ENCODE measurements around the gene RAB7A.

DNA sequence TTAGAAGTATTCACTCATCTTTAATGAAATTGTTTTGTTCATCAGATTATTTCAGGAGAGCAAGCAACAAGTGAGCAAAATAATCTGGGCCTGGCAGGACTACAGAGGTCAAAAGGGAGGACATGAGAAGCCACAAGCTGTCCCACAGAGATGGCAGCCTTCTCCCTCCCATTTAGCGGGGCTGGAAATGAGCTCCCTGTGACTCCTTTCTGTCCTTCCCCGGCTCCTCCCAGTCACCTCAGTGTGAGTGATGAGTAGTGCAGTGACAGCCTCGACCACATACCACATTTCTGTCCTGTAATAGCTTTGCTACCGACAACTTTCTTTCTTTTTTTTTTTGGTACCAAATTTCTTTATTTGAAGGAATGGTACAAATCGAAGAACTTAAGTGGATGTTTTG lies 38.0 kb downstream of the RAB7A start:
- no peak for TF ChIP-seq POLR2A (IDR thresholded peaks at IDR 0.05)
- TF ChIP-seq, protein P1, sequence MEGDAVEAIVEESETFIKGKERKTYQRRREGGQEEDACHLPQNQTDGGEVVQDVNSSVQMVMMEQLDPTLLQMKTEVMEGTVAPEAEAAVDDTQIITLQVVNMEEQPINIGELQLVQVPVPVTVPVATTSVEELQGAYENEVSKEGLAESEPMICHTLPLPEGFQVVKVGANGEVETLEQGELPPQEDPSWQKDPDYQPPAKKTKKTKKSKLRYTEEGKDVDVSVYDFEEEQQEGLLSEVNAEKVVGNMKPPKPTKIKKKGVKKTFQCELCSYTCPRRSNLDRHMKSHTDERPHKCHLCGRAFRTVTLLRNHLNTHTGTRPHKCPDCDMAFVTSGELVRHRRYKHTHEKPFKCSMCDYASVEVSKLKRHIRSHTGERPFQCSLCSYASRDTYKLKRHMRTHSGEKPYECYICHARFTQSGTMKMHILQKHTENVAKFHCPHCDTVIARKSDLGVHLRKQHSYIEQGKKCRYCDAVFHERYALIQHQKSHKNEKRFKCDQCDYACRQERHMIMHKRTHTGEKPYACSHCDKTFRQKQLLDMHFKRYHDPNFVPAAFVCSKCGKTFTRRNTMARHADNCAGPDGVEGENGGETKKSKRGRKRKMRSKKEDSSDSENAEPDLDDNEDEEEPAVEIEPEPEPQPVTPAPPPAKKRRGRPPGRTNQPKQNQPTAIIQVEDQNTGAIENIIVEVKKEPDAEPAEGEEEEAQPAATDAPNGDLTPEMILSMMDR (IDR thresholded peaks at IDR 0.05) = no peak

Measured in stomach (tissue), 4 donors.